CD4-positive, alpha-beta T cell treated with Interferon gamma for 1 hour (primary cell): ENCODE data around the gene CLN6.
"Not testable (repeated sequence)": the region's sequence is repeated elsewhere in the genome, so short reads cannot be mapped to it uniquely, and the experiment has no call there.

Experiments used
- DNase-seq: peaks from one replicate; pipeline ENCODE4 v3.0.0-alpha.2; 2020

CLN6 gene

GRCh38 chr15:68205558-68205944 lies 24.0 kb downstream of the CLN6 start:
- DNase-seq = no peak

DNA sequence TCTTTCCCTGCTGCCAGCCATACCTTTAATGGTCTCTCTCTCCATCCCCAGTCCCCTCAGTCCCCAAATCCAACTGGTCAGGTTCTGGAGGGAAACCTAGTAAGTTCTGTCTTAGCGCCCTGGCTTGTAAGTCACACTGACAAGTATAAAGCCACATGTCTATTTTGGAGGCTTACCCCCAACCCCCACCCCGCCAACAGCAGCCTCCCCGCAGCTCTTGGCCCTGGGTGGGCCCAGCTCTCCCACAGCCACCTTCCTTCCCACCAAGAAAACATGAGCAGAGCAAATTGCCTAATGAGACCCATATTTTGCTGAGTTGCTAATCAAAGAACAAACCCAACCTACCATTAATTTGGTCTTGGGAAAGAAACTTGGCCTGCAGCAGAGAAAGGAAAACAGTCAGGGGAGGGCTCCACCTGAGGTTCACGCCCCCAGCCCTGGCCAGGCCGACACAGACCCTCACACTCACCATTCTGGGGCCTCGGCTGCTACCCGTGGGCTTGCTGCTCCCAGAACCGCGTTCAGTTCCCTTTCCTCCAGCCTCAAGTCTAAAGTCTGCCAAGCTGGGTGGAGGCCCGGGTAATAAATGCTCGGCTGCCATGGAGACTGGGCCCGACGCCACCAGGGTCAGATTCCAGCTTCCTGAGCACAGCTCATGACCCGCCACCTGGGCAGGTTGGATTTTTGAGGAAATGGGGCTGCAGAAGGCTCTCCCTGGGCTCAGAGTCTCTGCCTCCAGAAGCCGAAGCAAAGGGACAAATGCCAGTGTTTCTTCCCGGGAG lies 24.6 kb downstream of the CLN6 start, which contains the start of gene CALML4:
Gene CALML4, minus strand, starts transcription at position 557 of the 782 bp plus-strand sequence. Its CDS starts 85 bp downstream, at position 472.
- no peak for DNase-seq

DNA sequence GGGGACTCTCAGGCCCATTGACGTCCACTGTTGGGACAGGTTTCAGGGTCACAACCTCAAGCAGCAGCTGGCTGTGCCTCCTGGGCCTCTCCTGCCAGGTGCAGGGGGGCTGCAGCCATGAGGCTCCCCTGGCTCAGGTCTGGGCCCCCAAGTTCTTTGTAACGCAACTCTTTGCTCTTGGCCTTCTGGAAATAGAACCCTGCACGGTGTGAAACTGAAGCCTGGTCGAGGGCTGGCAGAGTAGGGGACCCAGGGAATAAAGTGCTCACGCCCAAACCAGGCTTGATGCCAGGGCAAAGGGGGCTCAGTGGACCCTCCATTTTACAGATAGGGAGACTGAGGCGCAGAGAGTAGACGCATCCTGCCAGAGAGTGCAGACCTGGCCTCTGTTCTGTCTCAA lies 25.2 kb downstream of the CLN6 start:
- no peak for DNase-seq

DNA sequence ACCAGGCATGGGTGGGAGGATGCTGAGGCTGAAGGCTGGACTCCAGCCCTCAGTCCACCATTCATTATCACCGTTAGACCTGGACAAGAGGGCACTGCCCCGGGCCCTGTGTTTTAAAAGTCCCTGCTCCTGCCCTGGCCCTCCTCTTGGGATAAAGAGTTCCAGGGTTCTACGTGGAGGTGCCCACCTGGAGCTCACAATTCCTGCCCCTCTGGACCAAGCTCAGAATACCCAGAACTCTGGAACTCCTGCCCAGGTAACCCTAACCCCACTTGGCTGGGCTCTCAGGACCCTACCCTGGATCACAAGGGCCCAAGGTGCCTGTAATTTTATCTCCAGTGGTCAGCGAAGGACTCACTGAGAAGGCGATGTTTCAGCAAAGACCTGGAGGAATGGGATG lies 25.6 kb downstream of the CLN6 start:
- no peak for DNase-seq

DNA sequence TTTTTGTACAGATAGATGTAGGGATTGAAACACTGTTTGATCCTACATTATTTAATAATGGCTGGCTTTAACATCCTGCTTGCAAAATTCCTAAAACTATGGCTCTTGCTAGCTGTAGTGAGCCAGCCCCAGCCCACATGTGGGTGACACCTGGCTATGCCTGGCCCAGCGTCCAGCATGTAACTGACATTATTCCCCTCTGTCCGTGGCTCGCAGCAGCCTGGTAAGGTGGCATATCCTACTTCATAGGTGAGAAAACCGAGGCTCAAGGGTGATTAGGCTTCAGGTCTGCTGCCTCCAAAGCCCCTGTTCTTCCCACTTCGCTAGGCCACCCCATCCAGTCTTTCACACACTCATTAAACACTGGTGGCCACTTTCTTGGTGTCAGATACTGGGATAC lies 26.0 kb downstream of the CLN6 start:
- no peak for DNase-seq

GRCh38 chr15:68202994-68203393 lies 26.5 kb downstream of the CLN6 start:
- not testable (repeated sequence) for DNase-seq

DNA sequence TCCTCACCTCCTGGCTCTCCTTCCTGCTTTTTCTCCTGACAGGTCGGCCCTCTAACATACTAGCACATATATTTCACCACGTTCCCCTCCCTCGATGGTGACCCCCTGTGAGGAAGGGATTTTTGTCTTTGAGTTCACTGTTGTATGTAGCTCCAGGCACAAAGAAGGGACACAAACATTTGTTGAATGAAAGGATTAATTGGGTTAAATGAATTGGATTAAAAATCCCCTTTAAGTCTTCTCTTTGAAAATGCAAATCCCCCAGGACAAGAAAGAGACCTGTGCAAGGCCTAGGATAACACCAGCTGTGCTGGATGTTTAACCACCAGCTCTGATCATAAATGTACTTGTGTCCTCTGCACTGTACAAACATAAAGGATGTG lies 27.7 kb downstream of the CLN6 start:
- DNase-seq = no peak

DNA sequence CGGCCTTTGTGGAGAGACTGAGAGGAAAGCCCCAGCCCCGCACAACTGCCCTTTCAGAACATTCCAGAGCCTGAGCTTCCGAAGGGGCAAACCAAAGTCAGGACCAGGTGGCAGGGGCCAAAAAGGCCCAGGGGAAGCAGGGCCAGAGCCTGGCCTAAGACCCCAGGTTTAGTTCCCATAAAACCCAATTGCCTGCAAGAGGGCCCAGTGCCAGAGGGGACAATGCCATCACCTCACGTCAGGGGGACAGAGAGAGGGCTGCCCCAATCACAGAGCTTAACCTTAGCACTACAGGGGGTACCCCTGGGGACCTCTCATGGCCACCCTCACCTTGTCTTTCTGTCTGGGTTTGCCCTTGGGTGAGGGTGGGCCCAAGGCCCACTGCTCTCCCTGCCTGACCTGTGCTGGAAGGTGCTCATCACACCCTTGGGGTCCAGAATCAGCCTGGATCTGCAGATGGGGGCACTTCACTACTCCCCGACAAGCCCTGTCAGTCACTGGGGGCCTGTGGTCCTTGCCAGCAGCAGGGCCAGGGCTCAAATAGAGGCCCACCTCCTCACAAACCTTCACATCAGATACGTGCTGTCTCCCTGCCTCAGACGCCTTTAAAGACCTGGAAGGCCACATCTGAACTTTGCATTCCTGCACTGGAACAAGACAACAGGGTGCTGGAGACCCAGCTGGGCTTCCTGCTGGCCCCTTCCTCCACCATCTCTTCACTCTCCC lies 28.2 kb downstream of the CLN6 start:
- DNase-seq = no peak

DNA sequence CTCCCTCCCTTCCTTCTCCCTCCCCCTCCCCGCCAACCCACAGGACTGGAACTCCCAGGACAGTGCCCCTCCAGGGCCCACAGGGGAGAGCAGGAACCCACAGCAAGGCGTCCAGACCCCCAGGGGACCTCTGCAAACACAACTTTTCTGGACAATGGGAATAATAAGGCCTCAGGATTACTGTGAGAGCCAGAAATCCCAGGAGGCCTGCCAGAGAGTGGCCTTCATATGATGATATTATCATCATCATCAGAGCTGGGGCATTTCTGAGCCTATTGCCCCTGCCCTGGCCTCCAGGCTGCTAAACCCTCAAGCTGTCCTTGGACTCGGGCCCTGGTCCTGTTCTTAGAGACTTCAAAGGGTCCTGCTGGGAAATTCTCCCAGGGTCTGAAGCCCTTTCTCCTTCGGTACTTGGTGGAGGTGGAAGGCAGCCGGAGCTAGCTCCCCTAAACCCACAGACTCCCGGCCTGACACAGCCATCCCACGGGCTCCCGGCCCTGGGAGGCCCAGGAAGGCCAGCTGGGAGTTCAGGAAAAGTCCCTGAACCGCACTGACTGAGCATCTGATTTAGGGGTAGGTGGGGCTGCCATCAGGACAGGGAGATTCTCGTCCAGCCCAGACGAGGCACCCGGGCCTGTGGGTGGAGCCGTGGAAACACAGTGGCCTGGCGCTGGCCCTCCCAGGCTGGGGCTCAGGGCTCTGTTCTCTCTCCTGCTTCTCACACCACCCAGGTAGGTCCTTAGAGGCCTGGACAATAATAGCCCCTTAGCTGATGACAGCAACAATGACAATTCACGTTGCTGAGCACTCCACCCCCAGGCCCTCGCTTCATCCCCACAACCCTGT lies 29.3 kb downstream of the CLN6 start:
- DNase-seq = no peak

DNA sequence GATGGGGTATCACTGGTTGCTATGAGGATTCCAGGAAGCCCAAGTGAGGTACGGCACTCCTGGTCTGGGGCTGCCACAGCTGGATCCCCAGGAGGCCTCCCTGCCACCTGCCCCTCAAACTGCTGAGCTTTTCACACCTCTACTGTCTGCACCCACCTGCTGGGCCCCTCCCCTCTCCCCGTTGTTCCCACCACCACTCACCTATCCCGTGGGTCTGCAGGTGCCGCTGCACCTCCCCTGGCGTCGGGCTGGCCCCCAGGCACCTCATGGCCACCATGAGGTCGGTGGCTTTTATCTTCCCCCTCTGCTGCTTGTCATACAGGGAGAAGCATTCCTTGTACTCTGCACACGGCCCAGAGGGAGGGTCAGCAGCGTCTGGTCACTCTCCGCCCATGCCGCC lies 30.2 kb downstream of the CLN6 start:
- no peak for DNase-seq

DNA sequence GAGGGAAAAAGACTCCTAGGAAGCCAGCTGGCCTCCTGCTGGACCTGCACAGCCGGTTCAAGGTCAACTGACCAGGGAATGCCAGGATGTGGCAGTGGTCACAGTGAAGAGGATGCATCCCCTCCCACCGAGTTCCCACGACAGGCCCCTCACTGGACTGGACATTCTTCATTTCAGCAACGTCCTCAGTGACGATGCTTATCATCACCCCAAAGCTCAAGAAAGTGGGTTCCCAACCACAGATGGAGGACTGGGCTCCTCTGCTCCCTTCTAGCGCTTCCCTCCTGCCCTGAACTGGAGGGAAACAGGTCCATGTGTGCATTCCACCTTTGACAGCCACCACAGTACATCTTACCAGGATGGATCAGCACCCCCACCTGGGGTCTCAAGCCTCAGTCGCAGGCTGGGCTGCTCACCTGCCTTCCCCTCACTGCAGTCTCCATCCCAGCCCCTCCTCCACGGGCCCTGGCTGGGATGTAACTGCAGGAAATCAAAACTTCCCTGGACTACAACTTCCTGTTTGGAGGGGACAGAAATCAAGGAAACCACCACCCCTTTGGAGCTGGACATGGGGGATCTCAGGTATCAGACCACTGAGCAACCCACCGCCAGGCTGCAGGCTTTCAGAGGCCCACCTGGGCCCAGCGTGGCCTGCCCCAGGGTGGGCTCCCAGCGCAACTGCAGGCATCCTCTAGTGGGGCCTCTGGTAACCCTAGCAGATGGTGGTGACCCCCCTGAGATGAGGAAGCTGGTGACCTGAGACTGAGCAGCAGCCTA lies 31.7 kb downstream of the CLN6 start:
- no peak for DNase-seq

DNA sequence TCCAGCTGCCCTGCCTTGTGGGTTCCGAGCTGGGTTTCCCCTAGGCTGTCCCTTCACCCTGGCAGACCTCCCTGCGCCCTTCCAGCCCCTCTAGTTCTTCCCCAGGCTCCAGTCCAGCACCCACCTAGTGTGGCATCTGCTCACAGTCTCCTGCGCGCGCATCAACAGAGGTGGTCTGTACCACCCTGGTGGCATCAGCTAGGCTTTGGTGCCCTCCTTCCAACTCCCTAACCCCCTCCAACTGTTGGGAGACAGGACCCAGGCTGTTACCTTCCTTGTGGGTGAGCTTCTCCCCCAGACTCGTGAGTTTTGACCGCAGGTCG lies 32.4 kb downstream of the CLN6 start:
- DNase-seq = no peak

DNA sequence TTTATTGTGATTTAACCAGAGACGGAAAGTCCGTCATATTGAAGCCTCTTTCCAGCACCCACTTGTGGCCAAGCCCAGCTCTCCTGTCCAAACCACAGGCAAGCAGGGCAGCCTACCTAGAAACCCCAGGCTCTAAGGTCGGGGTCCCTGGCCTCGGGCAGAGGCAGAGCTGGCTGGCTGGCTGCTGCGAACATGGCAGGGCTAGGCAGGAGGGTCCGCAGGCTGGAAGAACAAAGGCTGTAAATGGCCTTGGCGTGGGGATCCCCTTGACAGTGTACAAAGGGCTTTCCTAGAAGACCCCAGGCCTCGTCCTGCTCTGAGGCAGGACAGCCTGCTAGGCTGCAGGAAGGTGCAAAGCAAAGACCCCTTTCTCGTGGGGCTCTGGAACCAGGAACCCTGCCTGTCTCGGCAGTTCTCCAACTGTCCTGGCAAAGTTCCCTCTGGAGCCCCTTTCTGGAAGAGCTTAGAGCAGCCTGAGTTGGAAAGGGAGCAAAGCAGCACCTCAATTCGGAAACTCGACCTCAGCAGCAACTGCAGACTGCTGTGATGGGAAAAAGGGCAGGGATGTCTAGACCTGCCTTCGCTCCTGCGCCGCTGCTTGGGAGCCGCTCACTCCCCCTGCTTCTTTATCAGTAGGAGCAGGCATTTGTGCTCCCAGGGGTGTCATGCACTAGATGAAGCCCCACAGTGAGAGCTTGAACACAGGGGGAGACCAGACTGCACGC lies 32.9 kb downstream of the CLN6 start:
- DNase-seq = no peak

DNA sequence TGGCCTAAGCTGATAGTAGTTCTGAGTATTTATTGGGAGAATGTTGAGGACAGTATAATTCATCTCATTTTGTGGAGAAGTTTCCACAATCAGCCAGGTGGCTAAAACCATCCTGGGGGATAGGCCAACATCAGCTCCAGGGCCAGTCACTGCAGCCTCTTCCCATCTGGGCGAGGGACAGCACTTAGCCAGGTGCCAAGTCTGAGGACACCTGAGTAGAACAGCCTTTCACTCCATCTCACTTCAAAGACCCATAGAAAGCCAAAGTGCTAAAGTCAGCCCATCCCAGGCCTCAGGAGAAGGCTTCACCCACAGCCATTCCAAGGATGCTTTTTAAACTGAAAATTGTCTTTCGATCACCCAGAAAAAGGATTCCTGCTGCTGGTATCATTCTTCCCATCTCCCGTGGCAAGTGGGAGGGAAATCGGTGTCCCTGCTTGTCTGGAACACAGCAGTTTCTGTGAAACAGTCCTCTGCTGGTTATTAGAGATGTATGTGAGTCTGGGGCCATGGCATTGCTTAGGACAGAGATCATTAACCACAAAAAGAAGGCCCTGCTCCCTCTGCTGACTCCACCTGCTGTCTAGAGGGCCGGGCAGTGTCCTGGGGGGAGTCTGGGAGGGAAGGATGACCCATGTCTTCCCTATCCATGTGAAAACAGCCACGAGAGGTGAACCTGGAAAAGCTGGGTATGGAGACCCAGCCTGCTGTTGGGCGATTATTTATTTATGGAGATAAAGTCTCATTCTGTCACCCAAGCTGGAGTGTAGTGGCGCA lies 34.0 kb downstream of the CLN6 start:
- no peak for DNase-seq

DNA sequence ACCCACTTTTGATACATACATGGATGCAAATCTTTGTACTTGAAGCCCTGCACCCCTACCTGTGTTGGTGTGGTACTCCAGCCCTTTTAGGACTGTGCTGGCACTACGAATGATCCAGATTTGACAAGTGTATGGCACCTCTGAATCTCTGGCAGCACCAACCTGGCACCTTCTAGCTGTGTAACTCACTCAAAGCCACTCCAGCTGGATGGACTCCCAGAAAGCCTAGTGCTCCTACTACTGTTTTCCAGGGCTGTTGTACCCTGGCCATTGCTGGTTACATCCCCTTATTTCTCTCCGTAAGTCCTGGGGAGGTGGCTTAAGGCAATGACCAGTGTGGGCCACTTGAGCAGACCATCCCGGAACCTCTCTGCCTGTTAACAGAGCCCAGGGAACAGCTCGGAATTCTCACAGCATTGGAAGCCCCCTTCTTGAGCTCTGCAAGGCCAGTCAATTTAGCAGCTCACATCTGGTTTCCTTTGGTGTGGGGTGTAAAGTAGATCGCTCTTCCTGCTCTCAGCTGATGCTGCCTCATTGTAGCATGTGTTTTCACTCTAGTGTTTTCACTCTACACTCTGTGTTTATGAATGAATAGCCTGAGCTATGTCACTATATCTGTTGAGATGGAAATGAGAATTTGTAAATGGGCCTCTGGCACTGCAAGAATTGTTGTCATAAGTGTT lies 36.6 kb downstream of the CLN6 start:
- DNase-seq = no peak

DNA sequence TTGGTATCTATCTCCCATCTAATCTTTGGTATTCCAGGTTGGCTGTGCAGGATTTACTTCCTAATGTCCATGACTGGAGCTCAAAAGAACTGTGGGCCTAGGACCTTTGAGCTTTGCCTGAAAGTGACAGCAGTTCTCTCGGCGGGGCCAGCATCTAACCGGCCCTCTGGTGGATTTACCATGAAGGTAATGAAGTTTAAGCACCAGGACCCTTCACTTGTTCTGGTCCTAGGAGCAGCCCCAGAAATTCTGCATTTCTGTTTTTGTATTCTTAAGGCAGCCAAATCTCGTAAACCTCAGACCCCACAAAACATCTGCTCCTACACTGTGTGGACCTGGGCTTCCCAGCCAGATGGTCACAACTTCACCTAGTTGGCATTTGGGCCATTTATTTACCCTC lies 37.4 kb downstream of the CLN6 start:
- no peak for DNase-seq

- no peak for DNase-seq
These were observed 38.0 kb downstream of the CLN6 start for GRCh38 chr15:68191555-68191954.

- no peak for DNase-seq
These were observed 39.5 kb downstream of the CLN6 start for GRCh38 chr15:68190048-68190447.

DNA sequence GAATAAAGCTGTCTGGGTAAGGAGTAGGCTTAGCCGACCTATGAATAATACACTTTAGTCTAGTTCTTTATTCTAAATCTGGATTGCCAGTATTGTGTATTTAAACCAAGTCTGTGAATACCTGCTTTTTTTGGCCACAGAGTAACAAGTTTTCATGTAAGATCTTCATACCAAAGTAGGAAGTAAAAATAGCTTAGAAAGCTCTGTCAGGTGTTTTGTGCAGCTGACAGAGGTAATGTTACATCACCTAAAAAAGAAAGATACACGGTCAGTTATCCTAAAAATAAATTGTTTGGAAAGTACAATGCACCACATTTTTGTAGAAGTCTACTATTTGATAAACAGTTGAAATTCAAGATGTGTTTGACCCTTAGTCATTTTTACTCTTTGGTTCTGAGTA lies 40.9 kb downstream of the CLN6 start:
- no peak for DNase-seq

GRCh38 chr15:68187559-68187958 lies 42.0 kb downstream of the CLN6 start:
- no peak for DNase-seq
